HG02973 (cell line): ENCODE data around the gene RIMS3.

Experiments
- ATAC-seq: cut with Tn5 transposase; IDR thresholded peaks from one replicate; pipeline ENCODE4 v1.9.1; 2021; ENCODE audit warnings: moderate library complexity; ENCODE audit not compliant: unreplicated experiment

RIMS3 gene

GRCh38 chr1:40691538-40692428, 26.3 kb upstream of the RIMS3 start, which contains the start of gene NFYC:
TSS of gene NFYC (plus strand) at chr1:40691704. CDS start at chr1:40738844, 47,140 bp downstream.
- peak; percentile 58 for ATAC-seq

- ATAC-seq: no peak
Observed at GRCh38 chr1:40690771-40691537, 25.5 kb upstream of the RIMS3 start.

- ATAC-seq: no peak
Observed at GRCh38 chr1:40689737-40690136, 24.3 kb upstream of the RIMS3 start.

- no peak for ATAC-seq
Observed at GRCh38 chr1:40687661-40688060, 22.2 kb upstream of the RIMS3 start.

GRCh38 chr1:40687059-40687458, 21.6 kb upstream of the RIMS3 start:
- no peak for ATAC-seq

GRCh38 chr1:40684669-40685068, 19.2 kb upstream of the RIMS3 start:
- no peak for ATAC-seq

GRCh38 chr1:40679165-40679953, 13.9 kb upstream of the RIMS3 start:
- no peak for ATAC-seq

- ATAC-seq: no peak
Observed at GRCh38 chr1:40676501-40676900, 11.0 kb upstream of the RIMS3 start.

GRCh38 chr1:40673452-40673851, 8.0 kb upstream of the RIMS3 start:
- ATAC-seq: no peak

GRCh38 chr1:40668769-40669525, 3.5 kb upstream of the RIMS3 start:
- ATAC-seq: peak; percentile 56

- ATAC-seq: no peak
Observed at GRCh38 chr1:40664791-40665190, 691 bp downstream of the RIMS3 start.

GRCh38 chr1:40664167-40664537, 1.3 kb downstream of the RIMS3 start:
- ATAC-seq: no peak

GRCh38 chr1:40663324-40664166, 1.9 kb downstream of the RIMS3 start:
- ATAC-seq: no peak

- no peak for ATAC-seq
Observed at GRCh38 chr1:40662864-40663263, 2.6 kb downstream of the RIMS3 start.

GRCh38 chr1:40662151-40662550, 3.3 kb downstream of the RIMS3 start:
- no peak for ATAC-seq

- ATAC-seq: no peak
Observed at GRCh38 chr1:40661678-40662077, 3.8 kb downstream of the RIMS3 start.

- no peak for ATAC-seq
Observed at GRCh38 chr1:40659649-40659947, 5.9 kb downstream of the RIMS3 start.

- ATAC-seq: no peak
Observed at GRCh38 chr1:40658751-40659648, 6.5 kb downstream of the RIMS3 start.

- no peak for ATAC-seq
Observed at GRCh38 chr1:40657046-40657445, 8.4 kb downstream of the RIMS3 start.
